NCI-H1694 (cell line): ENCODE data around the gene BMPER.

Experiments used
- DNase-seq: peaks from one replicate; lab custom pipeline; 2025; lab: John Stamatoyannopoulos, UW

Gene BMPER

DNA sequence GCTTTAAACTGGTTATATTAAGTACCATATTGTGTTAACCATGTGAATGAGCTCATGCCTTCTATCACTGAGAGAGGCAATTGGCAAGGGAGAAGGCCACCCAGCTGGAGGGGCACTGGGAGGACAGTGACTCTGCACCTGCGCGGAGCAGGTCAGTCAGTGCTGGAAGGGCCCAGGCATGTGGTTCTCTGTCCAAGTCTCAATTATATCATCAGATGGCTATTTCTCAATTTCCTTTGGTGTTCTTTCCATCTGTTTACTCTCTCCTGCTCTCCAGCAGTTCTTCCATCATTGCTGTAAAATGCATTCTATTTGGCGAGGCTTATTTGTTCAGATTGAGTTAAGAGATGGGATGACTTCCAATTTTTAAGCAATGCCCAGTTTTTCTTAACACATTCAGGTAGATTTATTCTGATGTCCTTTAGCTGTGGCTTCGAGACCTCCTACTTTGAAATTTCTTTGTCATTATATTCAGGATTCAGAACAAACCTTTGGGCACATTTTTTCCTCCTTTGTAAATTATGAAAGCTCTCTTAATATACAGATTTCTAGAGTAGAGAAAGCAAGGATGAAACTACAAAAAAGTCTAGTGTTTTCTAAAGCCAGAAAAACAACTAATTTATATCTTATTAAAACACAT is 159.3 kb downstream of the BMPER start:
- no peak for DNase-seq

DNA sequence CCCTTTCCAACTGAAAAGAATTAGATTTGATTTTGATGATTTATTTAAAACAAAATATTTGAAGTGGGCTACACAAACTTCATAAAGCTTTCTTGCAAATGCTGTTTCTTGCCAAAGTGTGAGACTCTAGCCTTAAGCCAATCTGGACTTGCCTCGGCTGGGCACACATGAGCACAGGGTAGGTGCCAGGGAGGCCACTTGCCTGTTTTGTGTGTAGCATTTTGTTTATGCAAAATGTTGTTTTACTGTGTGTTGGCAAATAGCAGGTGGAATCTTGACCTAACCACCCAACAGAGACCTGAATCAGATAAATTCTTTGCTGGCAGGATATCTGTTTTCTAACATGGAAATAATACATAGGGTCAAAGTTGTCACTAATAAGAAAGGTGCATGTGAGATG is 161.1 kb downstream of the BMPER start:
- DNase-seq: no peak

DNA sequence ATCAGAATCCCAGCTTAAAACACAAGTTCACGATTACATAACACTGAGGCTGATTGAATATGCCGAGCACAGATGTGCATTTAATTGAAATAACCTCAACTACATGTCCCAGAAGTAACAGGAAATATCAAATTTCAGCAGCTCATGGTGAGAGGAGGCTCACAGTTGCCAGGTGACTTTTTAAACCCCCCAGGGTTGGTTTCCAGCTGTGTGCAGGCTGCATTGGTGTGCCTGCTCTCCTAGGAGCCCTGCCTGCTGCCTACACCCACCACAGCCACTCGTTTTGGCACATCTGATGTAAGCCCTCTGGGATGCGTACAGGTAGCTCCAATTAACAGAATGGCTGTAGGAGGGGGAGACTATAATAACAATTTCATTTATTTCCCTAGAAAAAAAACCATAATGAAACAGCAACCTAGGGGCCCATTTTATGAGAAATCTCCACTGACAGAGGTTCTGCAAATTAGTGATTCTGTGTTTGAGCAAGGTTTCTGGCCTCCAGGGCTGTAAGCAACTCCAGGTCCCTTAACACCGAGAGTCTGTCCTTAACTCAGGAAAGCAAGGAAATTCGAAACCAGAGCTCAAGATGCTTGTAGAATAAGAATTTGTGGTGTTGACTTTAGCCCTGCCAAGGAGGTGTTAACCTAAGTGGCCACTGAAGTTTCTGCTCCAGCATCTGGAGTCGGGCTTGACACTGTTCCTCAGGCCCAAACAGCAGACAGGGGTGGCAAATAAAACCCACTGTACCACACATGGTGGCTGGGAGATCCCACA is 161.9 kb downstream of the BMPER start:
- peak; percentile 36 for DNase-seq

DNA sequence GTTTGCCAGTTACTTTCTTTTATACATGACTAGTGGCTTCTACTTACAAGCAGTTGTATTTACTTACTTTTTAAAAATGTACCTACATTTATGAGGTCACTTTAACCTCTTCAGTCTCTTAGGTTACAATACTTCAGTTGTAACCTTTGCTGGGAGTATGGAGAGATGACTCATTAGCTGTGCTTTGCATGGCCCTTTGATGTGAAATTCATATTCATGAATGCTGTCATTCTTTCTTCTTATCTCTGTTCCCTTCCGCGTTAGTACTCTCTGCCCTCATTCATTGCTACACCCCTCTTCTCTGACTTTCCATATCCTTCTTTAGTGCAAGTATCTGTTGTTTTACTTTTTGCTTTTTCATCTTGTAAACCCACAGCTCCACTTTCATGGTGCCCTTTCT is 164.3 kb downstream of the BMPER start:
- no peak for DNase-seq

DNA sequence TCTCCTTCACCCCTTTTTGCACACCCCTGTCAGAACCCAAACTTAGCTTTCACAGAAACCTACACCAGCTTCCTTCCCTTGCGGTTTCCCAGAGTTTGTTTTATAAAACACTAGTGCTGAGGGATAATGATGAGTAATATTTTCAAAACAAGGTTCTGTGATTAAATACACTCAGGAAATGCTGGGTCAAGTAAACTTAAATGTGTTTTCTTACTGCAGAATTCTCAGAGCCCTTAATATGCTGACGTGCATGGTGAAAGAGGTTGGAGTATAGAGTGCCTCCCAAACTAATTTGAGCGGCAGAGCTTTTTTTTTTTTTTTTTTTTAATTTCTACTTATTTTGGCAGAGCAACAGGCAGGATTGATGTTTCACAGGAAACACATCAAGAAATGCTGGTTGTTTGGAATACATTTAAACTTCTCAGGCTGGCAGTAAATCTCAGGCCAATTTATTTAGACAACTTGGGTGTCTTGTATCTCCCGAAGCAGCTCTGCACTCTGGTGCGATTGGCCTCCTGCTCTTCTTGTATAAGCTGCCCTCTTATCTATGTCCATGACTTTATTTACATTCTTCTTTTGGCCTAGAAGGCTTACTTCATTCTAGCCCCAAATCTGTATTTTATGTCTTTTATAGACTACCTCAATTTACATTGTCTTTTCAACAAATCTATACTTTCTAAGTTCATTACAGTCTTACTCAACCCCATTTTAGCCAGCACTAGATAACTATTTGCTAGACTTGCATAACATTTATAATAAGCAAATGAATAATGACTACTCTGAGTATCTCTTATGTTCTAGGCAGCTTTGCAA is 165.4 kb downstream of the BMPER start:
- DNase-seq: no peak

DNA sequence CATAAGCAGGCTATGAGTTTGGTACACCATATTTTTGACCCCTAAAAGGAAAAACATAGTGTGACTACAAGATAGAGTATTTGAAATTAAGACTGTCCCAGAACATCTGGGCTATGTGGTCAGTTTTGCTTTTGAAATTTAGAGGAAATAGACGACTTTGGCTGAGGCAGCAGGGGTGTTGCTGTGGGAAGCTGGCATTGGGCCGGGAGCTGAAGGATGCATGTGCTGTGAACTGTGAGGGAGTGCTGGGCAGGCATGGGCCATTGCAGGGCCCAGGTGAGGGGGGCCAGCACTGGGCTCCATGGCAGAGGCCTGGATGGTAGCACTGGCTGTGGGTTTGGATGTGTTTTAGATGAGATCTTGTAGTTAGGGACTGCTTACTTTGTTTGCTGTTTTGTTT is 168.3 kb downstream of the BMPER start:
- DNase-seq: no peak

DNA sequence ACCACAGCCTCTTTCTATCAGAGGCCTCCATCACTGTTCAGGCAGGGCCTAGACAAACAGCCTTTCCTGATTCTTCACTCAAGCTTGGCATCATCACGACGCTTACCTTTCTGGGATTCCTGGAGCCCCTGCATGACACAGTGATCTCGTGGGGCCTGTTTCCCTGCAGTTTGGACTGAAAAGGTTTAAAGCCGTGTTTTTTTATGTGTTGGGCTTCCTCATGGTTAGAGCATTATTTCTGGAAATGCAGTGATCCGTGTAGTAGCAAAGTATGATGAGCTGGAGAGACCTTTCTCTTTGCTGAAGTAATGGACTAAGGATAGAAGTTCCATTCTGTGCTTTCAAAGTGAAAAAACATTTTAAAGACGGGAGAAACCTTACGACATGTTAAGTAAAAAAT is 169.1 kb downstream of the BMPER start:
- DNase-seq: no peak

DNA sequence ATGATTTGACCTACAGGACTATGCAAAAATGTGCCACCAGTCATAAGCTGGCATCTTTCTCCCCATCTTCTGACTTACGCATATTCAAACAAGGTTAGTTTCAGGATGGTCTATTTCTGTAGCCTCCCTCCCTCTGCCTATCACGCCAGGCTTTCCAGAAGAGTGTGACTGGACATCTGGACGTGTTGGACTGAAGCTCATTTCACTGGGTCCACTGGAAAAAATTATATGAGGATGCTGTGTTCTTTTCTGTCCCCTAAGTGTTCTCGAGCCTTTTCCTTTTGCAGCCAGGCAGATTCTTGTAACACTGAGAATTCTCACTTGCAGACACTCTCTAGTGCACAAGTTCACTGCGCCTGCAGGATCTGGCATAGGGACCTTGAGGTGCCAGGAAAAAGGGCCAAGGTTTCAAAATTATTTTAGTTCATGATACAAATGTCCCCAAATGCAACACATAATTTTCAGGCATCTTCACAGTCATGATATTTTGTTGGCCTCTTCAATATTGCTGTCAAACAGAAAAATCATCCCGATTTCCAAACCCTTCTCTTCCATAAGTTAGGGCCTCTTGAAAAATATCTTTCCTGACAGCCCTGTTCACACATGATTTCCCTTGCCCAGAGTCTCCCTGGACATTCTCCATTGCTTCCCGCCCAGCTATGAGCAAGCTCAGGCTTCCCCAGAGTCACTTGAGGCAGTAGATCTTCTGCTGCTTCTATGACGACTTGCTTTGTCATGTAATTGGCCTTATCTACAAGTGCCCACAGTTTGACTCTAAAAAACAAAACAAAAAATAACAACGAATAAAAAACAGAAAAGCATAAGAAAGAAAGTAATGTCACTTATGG is 170.4 kb downstream of the BMPER start:
- no peak for DNase-seq

DNA sequence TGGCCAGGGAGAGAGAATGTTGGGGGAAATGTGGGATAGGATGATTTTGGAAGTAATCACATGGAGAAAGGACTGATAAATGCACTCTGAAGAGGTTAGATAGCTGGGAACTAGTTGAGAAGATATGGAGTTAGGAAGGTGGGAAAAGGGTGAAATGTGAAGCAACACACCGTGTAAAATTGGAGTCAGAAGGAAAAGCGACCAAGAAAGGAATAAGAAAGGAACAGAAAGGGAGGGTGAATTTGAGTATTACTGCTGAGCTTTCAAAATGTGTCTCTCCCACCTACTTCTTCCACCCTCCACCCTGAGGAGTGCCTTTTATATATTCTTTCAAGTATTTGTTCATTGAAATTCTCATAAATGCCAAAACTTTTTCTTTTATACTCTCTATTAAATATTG is 171.8 kb downstream of the BMPER start:
- DNase-seq: no peak

DNA sequence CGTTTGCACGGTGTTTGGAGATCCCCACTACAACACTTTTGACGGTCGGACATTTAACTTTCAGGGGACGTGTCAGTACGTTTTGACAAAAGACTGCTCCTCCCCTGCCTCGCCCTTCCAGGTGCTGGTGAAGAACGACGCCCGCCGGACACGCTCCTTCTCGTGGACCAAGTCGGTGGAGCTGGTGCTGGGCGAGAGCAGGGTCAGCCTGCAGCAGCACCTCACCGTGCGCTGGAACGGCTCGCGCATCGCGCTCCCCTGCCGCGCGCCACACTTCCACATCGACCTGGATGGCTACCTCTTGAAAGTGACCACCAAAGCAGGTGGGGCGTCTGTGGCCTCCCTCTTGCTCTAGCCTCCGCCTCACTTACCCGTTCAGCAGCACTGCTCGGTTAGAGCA is 173.5 kb downstream of the BMPER start:
- DNase-seq: no peak

DNA sequence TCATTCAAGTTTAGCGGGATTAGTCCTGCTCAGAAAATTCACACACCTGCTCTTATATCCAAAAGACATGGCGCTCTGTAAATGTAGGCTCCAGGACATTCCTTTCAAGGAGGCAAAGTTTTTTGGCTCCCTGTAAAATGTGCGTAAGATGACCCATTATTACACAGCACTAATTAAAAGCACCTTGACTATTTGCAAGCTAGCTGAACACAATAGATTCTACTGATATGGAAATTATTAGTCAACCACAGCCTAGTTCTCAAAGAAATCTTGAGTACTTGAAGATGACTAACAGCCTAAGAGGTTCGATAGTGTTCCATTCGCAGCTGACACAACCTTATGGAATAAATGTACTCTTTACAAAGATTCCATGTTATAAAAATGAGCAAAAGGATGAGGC is 175.2 kb downstream of the BMPER start:
- DNase-seq: no peak

DNA sequence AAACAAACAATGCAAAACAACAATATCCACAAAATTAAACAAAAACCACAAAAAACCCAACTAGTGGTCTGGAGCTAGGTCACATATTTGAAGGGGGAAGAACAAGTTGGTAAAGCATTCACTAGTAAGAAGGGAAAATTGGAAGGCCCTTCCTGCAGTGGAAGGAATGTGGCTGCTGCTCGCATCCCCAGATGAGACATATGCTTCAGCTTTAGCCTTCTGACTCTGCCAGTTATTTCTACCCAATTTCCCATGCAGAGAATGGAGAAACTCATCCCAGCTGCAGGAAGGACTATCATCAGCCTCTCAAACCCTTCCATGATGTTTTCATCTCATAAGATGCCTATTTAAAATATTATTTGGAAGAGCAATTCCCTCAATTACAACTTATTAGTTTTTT is 176.6 kb downstream of the BMPER start:
- no peak for DNase-seq

DNA sequence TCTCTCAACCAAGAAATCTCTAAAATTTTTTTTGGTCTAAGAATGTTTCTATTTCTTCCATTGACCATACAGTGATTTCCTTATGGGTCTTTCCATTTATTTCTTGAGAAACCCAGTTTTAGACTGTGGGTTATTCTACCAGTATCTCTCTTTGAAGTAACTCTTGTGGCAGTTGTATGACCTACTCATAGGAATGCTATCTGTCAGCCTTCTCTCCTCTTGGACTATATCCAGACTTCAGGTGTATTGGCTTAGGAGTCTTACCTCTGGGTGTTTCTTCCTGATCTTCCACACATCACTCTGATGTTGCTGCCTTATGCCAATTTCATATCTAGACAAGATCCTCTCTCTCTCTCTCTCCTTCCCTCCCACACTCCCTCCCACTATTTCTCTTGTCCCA is 178.1 kb downstream of the BMPER start:
- no peak for DNase-seq

DNA sequence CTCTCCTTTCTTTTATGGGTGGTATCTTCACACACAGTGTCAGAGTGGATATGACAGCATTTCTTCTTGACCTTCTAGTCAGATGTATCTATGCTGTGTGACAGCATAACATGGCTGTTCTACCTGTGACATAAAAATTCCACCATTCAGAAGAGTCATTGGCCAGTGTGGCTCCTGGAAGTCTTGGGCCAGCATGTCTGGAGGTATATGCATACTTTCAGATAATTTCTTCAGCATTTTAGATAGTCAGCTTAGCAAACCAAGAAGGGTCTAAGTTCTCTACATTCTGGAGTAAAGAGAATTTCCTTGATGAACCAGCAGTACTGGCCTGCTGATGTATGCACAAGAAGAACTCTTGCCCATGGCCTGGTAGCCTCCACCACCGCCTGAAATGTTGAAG is 179.3 kb downstream of the BMPER start:
- DNase-seq: no peak

DNA sequence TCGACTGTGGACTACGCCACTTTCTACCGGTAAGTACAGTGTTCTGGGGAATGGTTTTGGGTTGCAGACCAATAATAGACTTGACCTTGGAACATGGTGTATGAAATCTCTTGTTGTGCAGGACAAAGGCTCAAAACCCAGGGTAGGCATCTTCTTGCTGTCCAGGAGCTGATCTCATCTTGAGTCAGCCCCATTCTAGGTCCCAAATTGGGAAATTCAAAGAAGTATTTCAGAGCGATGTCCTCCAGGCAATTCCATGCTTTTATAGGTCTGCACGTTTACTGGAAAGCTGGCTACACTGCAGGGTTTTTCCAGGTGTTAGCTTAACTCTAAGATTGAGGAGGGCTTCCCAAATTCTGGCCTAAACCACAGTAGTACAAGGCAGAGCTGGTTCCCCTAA is 180.7 kb downstream of the BMPER start:
- DNase-seq: no peak

DNA sequence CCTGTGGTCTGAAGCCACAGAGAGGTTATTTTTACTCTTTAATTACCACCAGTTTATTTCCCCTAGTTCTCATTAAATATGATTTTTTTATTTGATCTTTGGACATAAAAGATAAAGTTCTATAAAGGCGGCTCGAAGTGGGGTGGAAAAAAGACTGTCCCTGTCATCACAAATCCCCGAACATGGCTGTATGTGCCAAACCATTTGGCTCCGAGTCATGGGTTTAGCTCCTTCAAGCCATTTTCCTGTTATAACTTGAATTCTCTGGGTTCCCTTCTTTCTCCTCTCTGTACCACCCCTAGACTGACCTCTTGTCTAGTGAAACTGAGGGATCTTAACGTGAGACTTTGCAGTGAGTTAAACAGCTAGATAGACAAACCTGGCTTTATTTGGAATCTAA is 181.6 kb downstream of the BMPER start:
- no peak for DNase-seq

DNA sequence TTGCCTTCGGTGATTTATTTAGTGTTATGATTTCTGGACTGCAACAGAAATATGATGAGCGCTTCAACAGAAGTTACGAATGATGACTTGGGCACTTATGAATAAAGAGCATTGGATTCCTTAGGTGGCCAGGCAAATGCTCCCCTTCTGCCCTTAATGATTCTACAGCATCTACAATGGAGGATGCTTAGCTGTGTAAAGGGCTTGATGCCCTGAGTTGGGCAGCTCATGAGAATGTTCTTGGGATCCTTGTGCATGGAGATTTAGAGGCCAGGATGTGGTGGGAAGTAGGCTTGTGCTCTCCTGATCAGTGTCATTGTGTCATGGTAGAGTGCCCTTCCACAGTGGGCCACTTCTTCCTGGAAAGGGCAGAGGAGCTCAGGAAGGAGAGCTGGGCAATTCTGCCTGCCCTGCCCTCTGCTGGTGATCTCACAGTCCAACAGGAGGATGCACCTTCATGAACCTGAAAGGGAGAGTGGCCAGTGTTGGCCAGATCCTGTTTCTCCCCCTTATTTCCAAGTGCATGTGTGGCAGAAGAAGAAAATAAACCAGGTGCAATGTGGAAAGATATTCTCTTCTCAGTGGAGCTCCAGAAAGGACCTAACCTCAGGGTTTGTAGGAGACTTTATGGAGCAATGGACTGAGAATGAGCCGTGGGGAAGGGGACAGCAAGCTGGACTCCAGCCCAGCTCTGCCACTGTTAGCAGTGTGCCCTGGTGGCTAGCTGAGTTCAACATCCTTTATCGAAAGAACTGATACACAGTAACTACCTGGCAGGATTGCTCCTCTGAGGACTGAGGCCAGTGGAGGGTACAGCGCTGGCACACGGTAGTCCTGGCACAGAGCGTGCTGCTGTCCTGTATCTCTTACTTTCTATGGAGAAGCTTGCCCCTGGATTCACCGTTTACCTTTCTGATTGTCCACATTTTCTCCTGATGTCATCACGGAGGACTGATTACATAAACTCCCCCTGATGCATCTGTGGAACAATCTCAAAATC is 182.9 kb downstream of the BMPER start:
- peak; percentile 53 for DNase-seq

DNA sequence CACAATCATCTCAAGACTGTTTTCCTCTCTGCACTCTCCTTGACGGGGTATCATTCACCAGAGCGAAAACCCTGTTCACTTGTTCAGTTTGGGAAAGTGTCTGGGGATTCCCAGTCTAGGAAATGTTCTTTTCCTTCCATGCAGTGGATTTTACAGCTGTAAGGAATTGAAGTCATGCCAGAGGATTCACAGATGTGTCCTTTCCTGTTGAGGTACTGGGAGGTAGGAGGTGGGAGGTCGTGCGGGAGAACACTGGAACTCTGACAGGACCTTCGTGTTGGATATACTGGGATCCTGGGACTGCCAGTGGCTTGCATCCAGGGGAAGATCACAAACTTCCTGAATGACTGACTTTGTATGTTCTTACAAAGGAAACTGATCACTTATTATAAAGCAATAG is 185.5 kb downstream of the BMPER start:
- no peak for DNase-seq

DNA sequence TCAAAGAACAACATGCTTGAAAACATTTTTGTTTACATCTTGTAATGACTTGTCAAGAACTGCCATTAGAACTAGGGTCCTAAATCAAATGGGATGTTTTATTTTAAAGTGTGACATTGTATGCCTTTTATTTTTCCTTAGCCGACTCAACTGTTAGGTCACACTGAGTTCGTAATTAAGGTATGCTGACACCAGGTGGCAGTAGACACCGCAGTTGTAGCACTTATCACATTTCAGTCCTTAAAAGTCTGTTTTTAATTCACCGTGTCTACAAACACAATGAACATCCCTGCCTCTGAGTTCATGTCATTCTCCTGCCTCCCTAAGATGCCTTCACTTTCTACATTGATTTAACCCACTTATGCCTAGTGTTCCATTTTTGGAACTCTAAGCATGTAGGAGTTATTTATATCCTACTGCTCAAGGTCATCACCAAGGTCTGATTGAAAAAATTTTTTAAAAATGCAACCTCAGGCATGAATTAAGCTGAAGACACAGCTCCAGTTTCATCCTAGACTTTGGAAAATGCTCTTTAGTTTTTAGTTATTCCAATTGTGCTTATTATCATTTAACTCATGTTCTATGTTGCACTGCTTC is 186.1 kb downstream of the BMPER start:
- peak; percentile 62 for DNase-seq

DNA sequence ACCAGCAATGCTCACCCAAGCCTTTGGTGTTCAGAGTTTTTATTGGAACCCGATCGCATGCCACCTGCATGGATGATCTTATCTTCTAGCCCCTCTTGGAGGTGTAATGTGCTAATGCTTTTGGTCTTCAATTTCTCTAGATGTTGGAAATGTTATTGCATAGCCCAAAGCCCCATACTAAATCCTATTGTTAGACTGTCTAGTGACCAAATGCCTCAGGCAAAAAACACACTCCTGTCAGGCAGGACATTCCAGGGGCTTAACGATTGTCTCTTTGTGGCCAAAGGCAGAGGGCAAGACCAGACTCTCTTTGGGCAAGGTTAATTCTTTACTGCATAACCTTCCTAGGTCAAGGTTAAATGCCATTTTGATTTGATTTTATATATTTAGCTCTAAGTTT is 187.9 kb downstream of the BMPER start:
- DNase-seq: no peak
